ENCODE measurements around the gene ANO2.

ANO2 gene

DNA sequence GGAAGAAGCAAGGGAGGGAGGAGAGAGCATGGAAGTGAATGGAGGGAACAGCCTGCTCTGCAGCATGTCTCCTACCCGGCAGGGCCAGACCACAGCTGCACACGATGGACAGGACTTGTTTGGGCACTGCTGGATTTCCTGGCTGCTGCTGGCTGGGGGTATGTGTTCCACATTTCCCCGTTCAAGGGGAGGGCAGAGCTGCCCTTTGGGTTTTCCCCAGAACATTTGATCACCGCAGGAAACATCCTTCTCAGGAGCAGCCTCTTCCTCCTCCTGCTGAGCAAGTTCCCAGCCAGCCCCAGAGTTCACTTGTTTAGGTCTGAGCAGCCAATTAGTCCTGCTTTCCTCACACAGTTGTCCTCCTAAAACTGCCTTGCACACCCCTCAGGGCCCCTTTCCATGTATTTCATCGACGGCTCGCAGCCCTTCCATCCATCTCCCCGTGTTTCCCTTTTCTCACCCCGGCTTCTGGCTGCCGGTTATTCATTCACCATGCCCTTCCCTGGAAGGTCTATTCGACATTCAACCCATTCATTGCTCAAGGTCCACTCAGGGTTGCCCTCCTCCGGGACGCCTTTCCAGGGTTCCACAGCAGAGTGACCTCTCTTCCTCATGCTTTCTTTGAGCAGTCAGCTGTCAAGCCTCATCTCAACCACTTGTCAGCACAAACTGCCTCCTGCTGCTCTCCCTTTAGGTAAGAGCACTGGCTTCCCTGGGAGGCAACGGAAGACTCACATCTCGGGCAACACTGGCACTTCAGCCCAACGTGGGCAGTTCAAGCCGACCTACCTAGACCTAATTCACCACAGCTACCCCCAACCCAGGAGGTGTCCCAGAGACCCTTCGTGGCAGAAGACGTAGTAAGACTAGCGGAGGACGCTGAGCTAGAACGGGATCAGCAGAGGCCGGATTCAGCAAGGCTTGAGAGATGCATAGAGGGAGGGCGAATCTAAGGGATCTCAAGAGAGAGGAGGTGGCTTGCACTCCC lies 20.1 kb upstream of the ANO2 start:
- DNase-seq = no peak

DNA sequence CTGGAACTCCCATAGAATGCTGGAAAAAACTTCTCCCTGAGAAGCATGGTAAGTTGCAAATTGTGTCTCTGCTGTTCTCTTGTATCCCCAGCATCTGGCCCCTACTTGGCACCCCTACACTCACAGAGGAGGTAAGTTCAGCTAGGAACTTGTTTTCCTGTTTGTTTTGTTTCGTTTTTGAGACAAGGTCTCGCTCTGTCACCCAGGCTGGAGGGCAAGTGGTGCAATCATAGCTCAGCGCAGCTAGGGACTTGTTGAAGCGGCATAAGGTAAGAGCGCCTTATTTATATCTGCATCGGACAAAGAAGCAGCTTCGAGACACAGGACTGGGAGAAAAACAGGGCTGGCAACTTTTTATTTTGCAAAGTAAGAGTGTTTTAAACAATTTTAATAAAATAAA lies 18.5 kb upstream of the ANO2 start:
- no peak for DNase-seq

DNA sequence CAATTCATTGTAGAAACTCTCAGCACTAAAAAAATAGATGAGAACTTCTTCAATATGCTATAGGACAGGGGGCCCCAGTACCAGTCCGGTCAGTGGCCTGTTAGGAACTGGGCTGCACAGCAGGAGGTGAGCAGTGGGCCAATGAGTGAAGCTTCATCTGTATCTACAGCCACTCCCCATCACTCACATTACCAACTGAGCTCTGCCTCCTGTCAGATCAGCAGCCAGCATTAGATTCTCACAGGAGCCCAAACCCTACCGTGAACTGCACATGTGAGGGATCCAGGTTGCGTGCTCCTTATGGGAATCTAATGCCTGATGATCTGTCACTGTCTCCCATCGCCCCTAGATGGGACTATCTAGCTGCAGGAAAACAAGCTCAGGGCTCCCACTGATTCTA lies 15.7 kb upstream of the ANO2 start:
- DNase-seq = no peak

- no peak for DNase-seq
These were observed 11.9 kb upstream of the ANO2 start for GRCh38 chr12:5956987-5957386.

- DNase-seq = no peak
These were observed 9.6 kb upstream of the ANO2 start for GRCh38 chr12:5954661-5955060.

DNA sequence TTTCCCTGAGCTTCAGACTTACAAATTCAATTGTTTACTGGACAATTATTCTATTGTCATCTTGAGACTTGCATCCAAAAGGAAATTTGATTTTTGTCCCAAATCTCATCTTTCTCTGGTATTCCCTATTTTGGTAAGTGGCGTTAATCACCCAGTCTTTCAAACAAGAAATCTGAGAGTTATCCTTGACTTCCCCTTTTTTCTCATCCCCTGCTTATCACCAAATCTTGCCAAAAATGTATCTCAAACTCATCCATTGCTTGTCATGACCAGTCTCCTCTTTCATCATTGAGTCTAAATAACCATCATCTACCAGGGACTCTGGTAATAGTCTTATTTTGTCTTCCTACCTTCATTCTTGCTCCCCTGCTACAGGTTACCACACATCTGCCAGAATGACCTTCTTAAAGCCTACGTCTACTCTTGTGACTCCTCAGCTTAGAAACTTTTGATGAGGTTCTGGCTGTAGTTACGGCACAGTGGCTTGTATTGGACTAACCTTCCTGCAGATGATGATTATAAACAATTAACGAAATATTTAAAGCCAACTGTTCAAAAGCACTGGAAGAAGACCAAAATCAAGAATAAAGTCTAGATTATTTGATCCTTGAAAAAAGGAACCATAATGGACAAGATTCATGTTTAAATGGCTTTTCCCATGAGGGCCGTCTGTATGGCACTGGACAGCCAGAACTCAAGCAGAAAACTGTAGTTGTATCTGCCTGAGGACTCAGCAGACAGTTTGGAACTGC lies 9.0 kb upstream of the ANO2 start:
- DNase-seq = no peak

DNA sequence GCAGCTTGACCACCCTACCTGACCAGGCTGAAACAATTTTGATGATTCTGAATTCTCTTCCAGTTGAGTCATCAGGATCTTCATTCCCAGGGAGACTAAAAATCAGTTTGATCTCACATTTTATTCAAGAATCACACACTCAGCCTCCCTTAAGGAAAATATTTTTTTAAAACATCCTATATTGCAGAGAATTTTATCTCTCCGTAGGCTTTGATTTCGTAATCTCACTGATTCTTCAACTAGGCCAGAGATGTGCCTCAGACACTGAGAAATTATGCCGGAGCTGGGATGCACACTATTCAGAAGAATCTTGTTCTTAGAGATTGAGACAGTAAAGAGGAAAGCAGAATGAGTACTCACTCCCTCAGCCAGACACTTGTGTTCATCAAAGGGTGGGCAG lies 7.0 kb upstream of the ANO2 start:
- no peak for DNase-seq

DNA sequence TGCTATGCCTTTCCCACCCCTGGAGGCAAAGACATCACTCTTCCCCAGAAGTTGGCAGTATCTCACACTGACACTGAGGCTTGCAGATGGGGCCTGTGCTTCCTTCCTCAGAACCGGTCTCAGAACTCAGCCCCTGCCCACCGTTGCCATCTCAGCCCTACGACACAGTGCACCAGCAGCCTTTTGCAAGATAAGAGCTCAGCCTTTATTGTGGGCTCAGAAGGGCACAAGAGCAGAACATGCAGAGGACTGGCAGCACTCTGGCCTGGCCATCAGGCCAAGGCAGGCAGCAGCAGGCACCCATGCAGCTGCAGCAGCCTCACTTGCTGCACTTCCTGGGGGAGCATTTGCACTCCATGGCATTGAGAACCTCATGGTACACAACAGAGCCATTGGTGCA lies 3.6 kb upstream of the ANO2 start:
- no peak for DNase-seq

GRCh38 chr12:5947006-5947405 lies 1.9 kb upstream of the ANO2 start:
- DNase-seq = no peak

DNA sequence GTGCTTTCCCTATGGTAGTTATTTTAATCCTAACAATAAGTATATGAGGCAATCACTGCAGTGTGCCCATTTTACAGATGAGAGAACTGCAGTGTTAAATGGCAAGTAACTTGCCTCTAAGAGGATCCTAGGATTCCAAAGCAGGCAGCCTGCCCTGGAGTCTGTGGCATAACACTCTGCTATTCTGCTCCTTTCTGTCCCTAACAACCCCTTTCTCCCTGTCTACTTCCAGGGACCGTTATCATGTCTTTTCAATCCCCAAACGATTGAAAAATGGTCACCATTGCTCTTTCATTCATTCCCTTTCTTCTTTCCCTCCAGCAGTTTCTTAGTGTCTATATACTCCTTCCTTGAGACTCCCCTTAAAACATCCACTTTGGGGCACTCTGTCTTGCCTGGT lies 1.3 kb upstream of the ANO2 start:
- DNase-seq = no peak

- DNase-seq = no peak
These were observed 380 bp downstream of the ANO2 start for GRCh38 chr12:5944688-5945070.

DNA sequence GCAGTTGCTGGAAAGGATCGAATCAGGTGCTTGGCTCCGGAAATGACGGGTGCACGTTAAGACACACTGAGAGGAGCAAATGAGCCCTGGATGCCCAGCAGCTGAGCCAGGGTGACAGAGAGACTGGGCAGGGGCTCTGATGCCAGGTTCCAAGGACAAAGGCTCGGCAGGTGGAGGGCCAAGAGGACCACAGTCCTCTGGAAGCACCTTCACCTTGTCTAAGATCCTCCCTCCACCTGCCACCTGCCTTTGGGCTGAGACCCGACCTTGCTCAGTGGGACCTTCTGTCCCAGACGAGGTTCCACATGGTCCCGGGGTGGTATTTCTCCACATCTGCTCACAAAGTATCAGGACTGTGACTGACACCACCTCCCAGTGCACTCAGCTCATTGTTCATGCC lies 1.0 kb downstream of the ANO2 start:
- no peak for DNase-seq

DNA sequence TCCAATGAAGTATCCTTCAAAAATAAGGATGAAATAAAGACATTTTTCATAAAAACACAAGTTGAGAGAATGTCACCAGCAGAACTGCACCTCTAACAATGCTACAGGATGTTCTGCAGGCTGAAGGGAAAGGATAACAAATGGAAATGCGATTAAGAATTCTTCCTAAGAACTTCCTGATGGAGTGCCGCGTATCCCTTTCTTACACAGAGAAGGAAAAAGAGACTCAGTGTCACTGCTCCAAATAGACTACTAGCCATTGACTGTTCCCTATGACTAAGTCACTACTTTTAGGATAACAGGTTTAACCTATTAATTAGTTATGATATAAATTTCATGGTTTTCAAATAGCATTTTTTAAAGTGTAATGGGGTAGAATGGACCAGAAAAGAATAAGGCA lies 3.2 kb downstream of the ANO2 start:
- DNase-seq = no peak

DNA sequence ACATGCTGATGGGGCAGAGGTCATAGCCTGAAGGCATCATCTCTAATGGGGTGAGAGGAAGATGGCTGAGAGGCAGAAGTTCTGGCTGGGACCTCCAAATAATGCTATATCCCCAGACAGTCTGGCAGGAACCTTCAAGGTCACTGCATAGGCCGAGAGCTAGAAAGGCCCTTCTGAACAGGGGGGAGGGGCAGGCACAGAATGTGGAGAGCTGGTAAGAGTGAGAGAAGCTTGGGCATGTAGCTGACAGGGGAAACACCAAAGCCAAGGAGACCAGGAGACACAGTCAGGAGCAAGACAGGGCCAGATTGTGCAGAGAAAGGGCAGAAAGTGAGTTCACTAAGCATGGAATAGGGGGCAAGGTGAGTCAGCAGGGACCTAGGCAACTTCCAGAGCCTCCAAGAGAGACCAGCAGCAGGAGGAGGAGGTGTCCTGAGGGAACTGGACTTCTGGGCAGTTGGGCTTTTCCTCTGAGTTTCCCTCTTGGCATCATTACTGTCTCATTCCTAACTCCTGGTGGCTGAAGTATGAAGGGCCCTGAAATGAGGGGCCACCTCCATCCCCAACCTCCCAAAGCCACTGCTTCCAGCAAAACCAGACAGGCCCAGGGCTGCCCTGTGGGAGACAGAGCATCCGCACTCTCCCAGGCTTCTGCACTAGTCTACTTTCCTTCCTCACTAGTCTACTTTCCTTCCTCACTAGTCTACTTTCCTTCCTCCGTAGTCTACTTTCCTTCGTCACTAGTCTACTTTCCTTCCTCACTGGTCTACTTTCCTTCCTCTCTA lies 17.1 kb downstream of the ANO2 start:
- DNase-seq = no peak

- DNase-seq = no peak
These were observed 19.4 kb downstream of the ANO2 start for GRCh38 chr12:5925646-5926045.

GRCh38 chr12:5924342-5924741 lies 20.7 kb downstream of the ANO2 start:
- DNase-seq = no peak

- DNase-seq = no peak
These were observed 21.3 kb downstream of the ANO2 start for GRCh38 chr12:5923751-5924150.

DNA sequence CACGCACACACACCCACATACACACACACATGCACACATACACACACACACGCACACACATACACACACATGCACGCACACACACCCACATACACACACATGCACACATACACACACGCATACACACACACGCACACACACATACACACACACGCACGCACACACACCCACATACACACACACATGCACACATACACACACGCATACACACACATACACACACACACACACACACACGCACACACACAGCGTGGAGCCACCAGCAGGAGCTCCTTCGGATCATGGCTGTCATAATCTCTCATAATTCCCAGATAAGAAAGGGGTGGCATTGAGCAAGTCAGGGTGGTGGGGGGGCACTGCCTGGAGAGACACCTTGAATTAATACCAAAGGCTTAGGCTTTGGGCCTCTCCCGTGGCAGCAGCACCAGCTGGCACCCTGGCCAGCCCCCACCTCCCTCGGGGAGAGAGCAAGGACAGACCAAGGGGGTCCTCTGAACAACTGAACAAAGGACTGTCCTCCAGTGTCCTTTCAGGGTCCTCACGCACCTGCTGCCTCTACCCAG lies 21.9 kb downstream of the ANO2 start:
- no peak for DNase-seq

- no peak for DNase-seq
These were observed 22.8 kb downstream of the ANO2 start for GRCh38 chr12:5921966-5922899.

- DNase-seq = no peak
These were observed 23.8 kb downstream of the ANO2 start for GRCh38 chr12:5921027-5921909.

- DNase-seq = no peak
These were observed 28.2 kb downstream of the ANO2 start for GRCh38 chr12:5916785-5917290.
